Measurements from ENCODE around the gene TNRC6A. TPM values are rescaled to one million over a fixed set of nuclear protein-coding genes. Genes with fewer than 3 reads are reported as not detected.

Gene TNRC6A
- total and polyA plus RNA-seq, 10 of the 15 experiments (the other 5 are each of a cell fraction or from before 2014, with no cell fraction given), result 4.6 to 41.3 (median 29.7) TPM

DNA sequence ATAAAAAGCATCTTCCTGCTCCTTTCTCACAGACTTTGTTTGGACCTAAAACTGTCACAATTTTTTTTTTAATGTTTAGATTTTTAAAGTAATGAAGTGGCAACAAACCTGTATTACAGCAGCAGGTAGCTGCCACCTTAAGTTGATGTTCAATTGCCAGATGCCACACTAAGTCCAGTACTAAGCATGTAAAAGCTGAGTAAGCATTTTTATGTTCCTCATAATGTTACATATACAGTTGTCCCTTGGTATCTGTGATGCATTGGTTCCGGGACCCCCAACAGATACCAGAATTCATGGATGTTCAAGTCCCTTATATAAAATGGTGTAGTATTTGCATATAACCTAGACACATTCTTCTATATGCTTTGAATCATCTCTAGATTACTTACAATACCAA lies 45.1 kb downstream of the TNRC6A start:
- intact Hi-C loops (cut with micrococcal nuclease; ENCODE audit: unreplicated experiment), result no loop called here
- 100% methylated on average over 1 of the region's 1 CpG for WGBS (ENCODE audit: insufficient coverage, insufficient replicate concordance, low lambda C conversion rate, missing lambda C conversion rate)
- H3K79me2 ChIP-seq (ENCODE audit: control insufficient read depth, insufficient read depth, low read length), result peaks cover 5% of the 10 kb centered on the region
- H3K9ac ChIP-seq (ENCODE audit: control insufficient read depth, insufficient read depth, low read length), result no peak overlapping the region
- TF ChIP-seq NBN (IDR thresholded peaks at IDR 0.05), result no peak
- TF ChIP-seq, protein P1, sequence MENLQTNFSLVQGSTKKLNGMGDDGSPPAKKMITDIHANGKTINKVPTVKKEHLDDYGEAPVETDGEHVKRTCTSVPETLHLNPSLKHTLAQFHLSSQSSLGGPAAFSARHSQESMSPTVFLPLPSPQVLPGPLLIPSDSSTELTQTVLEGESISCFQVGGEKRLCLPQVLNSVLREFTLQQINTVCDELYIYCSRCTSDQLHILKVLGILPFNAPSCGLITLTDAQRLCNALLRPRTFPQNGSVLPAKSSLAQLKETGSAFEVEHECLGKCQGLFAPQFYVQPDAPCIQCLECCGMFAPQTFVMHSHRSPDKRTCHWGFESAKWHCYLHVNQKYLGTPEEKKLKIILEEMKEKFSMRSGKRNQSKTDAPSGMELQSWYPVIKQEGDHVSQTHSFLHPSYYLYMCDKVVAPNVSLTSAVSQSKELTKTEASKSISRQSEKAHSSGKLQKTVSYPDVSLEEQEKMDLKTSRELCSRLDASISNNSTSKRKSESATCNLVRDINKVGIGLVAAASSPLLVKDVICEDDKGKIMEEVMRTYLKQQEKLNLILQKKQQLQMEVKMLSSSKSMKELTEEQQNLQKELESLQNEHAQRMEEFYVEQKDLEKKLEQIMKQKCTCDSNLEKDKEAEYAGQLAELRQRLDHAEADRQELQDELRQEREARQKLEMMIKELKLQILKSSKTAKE (IDR thresholded peaks at IDR 0.05; ENCODE audit: low read depth, poor library complexity, severe bottlenecking), result no peak
- TF ChIP-seq, protein P2, sequence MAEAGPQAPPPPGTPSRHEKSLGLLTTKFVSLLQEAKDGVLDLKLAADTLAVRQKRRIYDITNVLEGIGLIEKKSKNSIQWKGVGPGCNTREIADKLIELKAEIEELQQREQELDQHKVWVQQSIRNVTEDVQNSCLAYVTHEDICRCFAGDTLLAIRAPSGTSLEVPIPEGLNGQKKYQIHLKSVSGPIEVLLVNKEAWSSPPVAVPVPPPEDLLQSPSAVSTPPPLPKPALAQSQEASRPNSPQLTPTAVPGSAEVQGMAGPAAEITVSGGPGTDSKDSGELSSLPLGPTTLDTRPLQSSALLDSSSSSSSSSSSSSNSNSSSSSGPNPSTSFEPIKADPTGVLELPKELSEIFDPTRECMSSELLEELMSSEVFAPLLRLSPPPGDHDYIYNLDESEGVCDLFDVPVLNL (IDR thresholded peaks at IDR 0.05; ENCODE audit: low read depth, low read length), result no peak
- TF ChIP-seq, protein P3, sequence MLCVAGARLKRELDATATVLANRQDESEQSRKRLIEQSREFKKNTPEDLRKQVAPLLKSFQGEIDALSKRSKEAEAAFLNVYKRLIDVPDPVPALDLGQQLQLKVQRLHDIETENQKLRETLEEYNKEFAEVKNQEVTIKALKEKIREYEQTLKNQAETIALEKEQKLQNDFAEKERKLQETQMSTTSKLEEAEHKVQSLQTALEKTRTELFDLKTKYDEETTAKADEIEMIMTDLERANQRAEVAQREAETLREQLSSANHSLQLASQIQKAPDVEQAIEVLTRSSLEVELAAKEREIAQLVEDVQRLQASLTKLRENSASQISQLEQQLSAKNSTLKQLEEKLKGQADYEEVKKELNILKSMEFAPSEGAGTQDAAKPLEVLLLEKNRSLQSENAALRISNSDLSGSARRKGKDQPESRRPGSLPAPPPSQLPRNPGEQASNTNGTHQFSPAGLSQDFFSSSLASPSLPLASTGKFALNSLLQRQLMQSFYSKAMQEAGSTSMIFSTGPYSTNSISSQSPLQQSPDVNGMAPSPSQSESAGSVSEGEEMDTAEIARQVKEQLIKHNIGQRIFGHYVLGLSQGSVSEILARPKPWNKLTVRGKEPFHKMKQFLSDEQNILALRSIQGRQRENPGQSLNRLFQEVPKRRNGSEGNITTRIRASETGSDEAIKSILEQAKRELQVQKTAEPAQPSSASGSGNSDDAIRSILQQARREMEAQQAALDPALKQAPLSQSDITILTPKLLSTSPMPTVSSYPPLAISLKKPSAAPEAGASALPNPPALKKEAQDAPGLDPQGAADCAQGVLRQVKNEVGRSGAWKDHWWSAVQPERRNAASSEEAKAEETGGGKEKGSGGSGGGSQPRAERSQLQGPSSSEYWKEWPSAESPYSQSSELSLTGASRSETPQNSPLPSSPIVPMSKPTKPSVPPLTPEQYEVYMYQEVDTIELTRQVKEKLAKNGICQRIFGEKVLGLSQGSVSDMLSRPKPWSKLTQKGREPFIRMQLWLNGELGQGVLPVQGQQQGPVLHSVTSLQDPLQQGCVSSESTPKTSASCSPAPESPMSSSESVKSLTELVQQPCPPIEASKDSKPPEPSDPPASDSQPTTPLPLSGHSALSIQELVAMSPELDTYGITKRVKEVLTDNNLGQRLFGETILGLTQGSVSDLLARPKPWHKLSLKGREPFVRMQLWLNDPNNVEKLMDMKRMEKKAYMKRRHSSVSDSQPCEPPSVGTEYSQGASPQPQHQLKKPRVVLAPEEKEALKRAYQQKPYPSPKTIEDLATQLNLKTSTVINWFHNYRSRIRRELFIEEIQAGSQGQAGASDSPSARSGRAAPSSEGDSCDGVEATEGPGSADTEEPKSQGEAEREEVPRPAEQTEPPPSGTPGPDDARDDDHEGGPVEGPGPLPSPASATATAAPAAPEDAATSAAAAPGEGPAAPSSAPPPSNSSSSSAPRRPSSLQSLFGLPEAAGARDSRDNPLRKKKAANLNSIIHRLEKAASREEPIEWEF (IDR thresholded peaks at IDR 0.05; ENCODE audit: insufficient replicate concordance, low read depth, low read length), result no peak
- DNase-seq (ENCODE audit: low read depth, low spot score) (no peak), ATAC-seq (no peak), FAIRE-seq (no peak)
- peaks cover 5 to 24% of the 10 kb centered on the region in 2 experiments for H3K36me3 ChIP-seq (ENCODE audit: control insufficient read depth in 2 of 2, insufficient read depth in 2 of 2, low read length in 1 of 2)
- CTCF ChIA-PET, result no interaction called here
- peaks cover 3% of the 10 kb centered on the region; the same call in 1 of the 2 replicates for H3K4me1 ChIP-seq (ENCODE audit: control insufficient read depth, insufficient read depth, low read length)
- POLR2A ChIA-PET, result no interaction called here
- SMC1A ChIA-PET (ENCODE audit: uncharacterized antibody, unreplicated experiment), result no interaction called here
- no peak overlapping the region for H3K4me3 ChIP-seq
- no peaks in the 10 kb centered on the region for H3K27me3 ChIP-seq (replicated peaks in 1 of 2; ENCODE audit: control insufficient read depth in 2 of 2, insufficient read depth in 2 of 2, low read length in 1 of 2)
- H2AFZ ChIP-seq (ENCODE audit: control insufficient read depth, low read depth, low read length), result no peak overlapping the region
- H3K27ac ChIP-seq (ENCODE audit: control insufficient read depth, insufficient read depth), result no peak overlapping the region
- H4K20me1 ChIP-seq (ENCODE audit: control insufficient read depth, insufficient read depth), result no peaks in the 10 kb centered on the region; the same call in 1 of the 2 replicates
- no peak overlapping the region for H3K4me2 ChIP-seq (ENCODE audit: control insufficient read depth, insufficient read depth)
- no peaks in the 10 kb centered on the region for H3K9me3 ChIP-seq (replicated peaks; ENCODE audit: control insufficient read depth, insufficient read depth, low read length)
- in situ Hi-C loops (cut with MboI), result no loop called here
- no TSS peak for BruUV-seq (replicated peaks)
- RAD21 ChIA-PET (ENCODE audit: unreplicated experiment), result no interaction called here
